Transverse colon (tissue), 4 donors: ENCODE data around the gene RETREG1. TPM values are rescaled to one million over a fixed set of nuclear protein-coding genes. Genes with fewer than 3 reads are reported as not detected.

Experiments used
- DNase-seq: peaks from one replicate; pipeline ENCODE4 v3.0.0-alpha.2; 2019
- H3K27ac ChIP-seq, 4 donors: fragments of 200-600 bp; sonication (generic); 2 replicates each; pipeline ENCODE4 v1.5.1; 2016 to 2018; ENCODE audit warnings: inconsistent platforms in 4 of 4
- H3K27me3 ChIP-seq: fragments of 200-600 bp; sonication (generic); 2 replicates; pipeline ENCODE4 v1.5.1; 2017; ENCODE audit warnings: inconsistent platforms
- H3K36me3 ChIP-seq, 4 donors: fragments of 200-600 bp; sonication (generic); 2 replicates each; pipeline ENCODE4 v1.5.1; 2017 to 2019; ENCODE audit warnings: inconsistent platforms in 4 of 4
- H3K4me1 ChIP-seq, 4 donors: fragments of 200-600 bp; sonication (generic); 2 replicates each; pipeline ENCODE4 v1.5.1; 2017 to 2020; ENCODE audit warnings: inconsistent platforms in 4 of 4
- H3K4me3 ChIP-seq, 4 donors: fragments of 200-600 bp; sonication (generic); 1 replicate in 1 of 4; 2 replicates in 3 of 4; pipeline versions ENCODE4 v1.5.1 to v1.6.1; 2017 to 2019; ENCODE audit warnings: inconsistent platforms in 4 of 4
- H3K9me3 ChIP-seq, 2 donors: fragments of 200-600 bp; sonication (generic); 2 replicates each; pipeline ENCODE4 v1.5.1; 2017 to 2019; ENCODE audit warnings: inconsistent platforms in 2 of 2
- CTCF ChIP-seq, 5 experiments: fragments of 200-600 bp in 3 of 5; fragments of 450-650 bp in 2 of 5; sonication (generic) in 3 of 5; IDR thresholded peaks; 1 replicate in 2 of 5; 2 replicates in 3 of 5; pipeline ENCODE4 v1.5.1; 2016 to 2017; ENCODE audit warnings: antibody characterized with exemption in 5 of 5, inconsistent platforms in 3 of 5, mild to moderate bottlenecking in 2 of 5, moderate library complexity in 1 of 5
- EP300 ChIP-seq: sonication (generic); formaldehyde crosslinking; IDR thresholded peaks from one replicate; pipeline ENCODE4 v1.6.1; 2017; ENCODE audit warnings: antibody characterized with exemption, low read depth
- POLR2A ChIP-seq: fragments of 450-650 bp; IDR thresholded peaks from one replicate; pipeline ENCODE4 v1.6.1; 2016; ENCODE audit warnings: antibody characterized with exemption, mild to moderate bottlenecking, moderate library complexity
- POLR2AphosphoS5 ChIP-seq, 3 donors: sonication (generic); formaldehyde crosslinking; IDR thresholded peaks; one replicate each; pipeline ENCODE4 v1.6.1; 2016; ENCODE audit warnings: antibody characterized with exemption in 3 of 3
- WGBS, 2 donors: methylation state at CpG; one replicate each; pipeline ENCODE4 v1.1.5; 2018; ENCODE audit warnings: low coverage in 1 of 2; 5-methylcytosine and 5-hydroxymethylcytosine counted together
- in situ Hi-C, 4 donors: fragments of 200-750 bp; cut with MboI; loops; one replicate each; pipeline versions ENCODE4 v1.15.0 to v1.15.1; 2017; ENCODE audit warnings: low sequenced_read_pairs in 3 of 4, low pct_ligation_motif_present in 1 of 4, low pct_unique_long_range_greater_than_20kb in 1 of 4
- intact Hi-C: fragments of 100-400 bp; cut with DNase I; formaldehyde crosslinking; loops from one replicate; pipeline ENCODE4 v1.15.1; 2023; ENCODE audit warnings: low total_unique reads
- total RNA-seq, 4 donors: library from RNA; depleted of rRNA; stranded (reverse); fragments of >200 nt; gene quantifications; one replicate each; pipeline ENCODE4 v1.1.0, GENCODE V29; 2016

The RETREG1 gene
- total RNA-seq, 4 donors from 2014 or later: 33.2 to 93.5 (median 66.2) TPM

- in situ Hi-C loops: no loop called here
- WGBS, 2 donors: 29 to 94% methylated on average over 1 to 3 of the region's 3 CpGs
- Histone ChIP-seq H3K27ac (no peak overlapping the region), H3K9me3 (no peaks in the 10 kb centered on the region), H3K4me3 (no peak overlapping the region), H3K36me3 (no peaks in the 10 kb centered on the region), H3K27me3 (no peaks in the 10 kb centered on the region), H3K4me1 (peaks cover 0 to 13% (median 5%) of the 10 kb centered on the region in 4 donors)
- DNase-seq: no peak
- intact Hi-C loops: no loop called here
- no peak for TF ChIP-seq POLR2A
- TF ChIP-seq POLR2AphosphoS5 (IDR thresholded peaks at IDR 0.05): no peak
- no peak for TF ChIP-seq CTCF (IDR thresholded peaks at IDR 0.05)
- TF ChIP-seq EP300: no peak
Measured at GRCh38 chr5:16570121-16570815, 46.5 kb downstream of the RETREG1 start.

- H3K9me3 ChIP-seq: no peaks in the 10 kb centered on the region
- no peaks in the 10 kb centered on the region for H3K36me3 ChIP-seq
- peak overlapping the region; percentile 5 to 62 (median 52) for H3K27ac ChIP-seq
- peak in 2 of 3 donors; percentile 17 to 28 for TF ChIP-seq POLR2AphosphoS5 (IDR thresholded peaks at IDR 0.05)
- no peak for TF ChIP-seq CTCF (IDR thresholded peaks at IDR 0.05)
- TF ChIP-seq EP300: peak; percentile 11
- peak; percentile 17 for DNase-seq
- H3K4me1 ChIP-seq: peaks cover 0 to 12% (median 5%) of the 10 kb centered on the region in 4 donors
- in situ Hi-C loops: no loop called here
- H3K4me3 ChIP-seq: no peak overlapping the region
- intact Hi-C loops: no loop called here
- no peaks in the 10 kb centered on the region for H3K27me3 ChIP-seq
- WGBS, 2 donors: 87 to 95% methylated on average over 4 to 16 of the region's 16 CpGs
Measured at GRCh38 chr5:16568875-16569580, 47.8 kb downstream of the RETREG1 start.

- in situ Hi-C loops (no loop called here), intact Hi-C loops (no loop called here)
- no peaks in the 10 kb centered on the region for H3K36me3 ChIP-seq
- no peaks in the 10 kb centered on the region for H3K9me3 ChIP-seq
- WGBS, 2 donors: 75 to 100% methylated on average over 1 to 3 of the region's 3 CpGs
- H3K27me3 ChIP-seq: no peaks in the 10 kb centered on the region
- DNase-seq: no peak
- no peak for TF ChIP-seq POLR2A
- TF ChIP-seq POLR2AphosphoS5 (IDR thresholded peaks at IDR 0.05): no peak
- no peak for TF ChIP-seq CTCF (IDR thresholded peaks at IDR 0.05)
- TF ChIP-seq EP300: no peak
- no peak overlapping the region for H3K4me3 ChIP-seq
- H3K4me1 ChIP-seq: peaks cover 0 to under 1% (median 0%) of the 10 kb centered on the region in 4 donors
- no peak overlapping the region for H3K27ac ChIP-seq
Measured at GRCh38 chr5:16567365-16567764, 49.4 kb downstream of the RETREG1 start.

- intact Hi-C loops: no loop called here
- Histone ChIP-seq H3K4me3 (no peak overlapping the region), H3K9me3 (no peaks in the 10 kb centered on the region), H3K27ac (no peak overlapping the region), H3K27me3 (no peaks in the 10 kb centered on the region), H3K4me1 (no peaks in the 10 kb centered on the region), H3K36me3 (no peaks in the 10 kb centered on the region)
- 90 to 100% methylated on average over 1 of the region's 1 CpG for WGBS, 2 donors
- no peak for DNase-seq
- TF ChIP-seq POLR2A: no peak
- no peak for TF ChIP-seq POLR2AphosphoS5 (IDR thresholded peaks at IDR 0.05)
- no peak for TF ChIP-seq CTCF (IDR thresholded peaks at IDR 0.05)
- no peak for TF ChIP-seq EP300
- in situ Hi-C loops: no loop called here
Measured at GRCh38 chr5:16565118-16565517, 51.7 kb downstream of the RETREG1 start.
